Activated T-cell treated with anti-CD3 and anti-CD28 coated beads, Interleukin-2, amount 50 U/mL, for 72 hours (primary cell): ENCODE results near the gene SORBS2. TPM values are rescaled to one million over a fixed set of nuclear protein-coding genes. Genes with fewer than 3 reads are reported as not detected.

Experiments used
- ATAC-seq, 2 donors: fragments of 150-1000 bp; cut with Tn5 transposase; replicated peaks in 1 of 2; 2 replicates each; pipeline ENCODE4 v1.10.0; 2021; ENCODE audit warnings: moderate library complexity in 2 of 2, mild to moderate bottlenecking in 1 of 2
- DNase-seq, 2 donors: peaks; one replicate each; pipeline ENCODE4 v3.0.0; 2021 to 2022; ENCODE audit warnings: mixed read lengths in 1 of 2
- H3K27ac Mint-ChIP-seq: one replicate; pipeline ENCODE4 v1.8.0; 2022; ENCODE audit warnings: mild to moderate bottlenecking, moderate library complexity, mixed read lengths
- H3K27me3 Mint-ChIP-seq: one replicate; pipeline ENCODE4 v1.8.0; 2022; ENCODE audit warnings: low read depth, mixed read lengths
- H3K36me3 Mint-ChIP-seq, 2 donors: one replicate each; pipeline ENCODE4 v1.8.0; 2022; ENCODE audit warnings: mixed read lengths in 2 of 2, mild to moderate bottlenecking in 1 of 2; ENCODE audit not compliant: insufficient read depth in 2 of 2
- H3K4me1 Mint-ChIP-seq: one replicate; pipeline ENCODE4 v1.8.0; 2022; ENCODE audit warnings: low read depth, mixed read lengths
- H3K4me3 Mint-ChIP-seq, 2 donors: one replicate each; pipeline ENCODE4 v1.8.0; 2022; ENCODE audit warnings: mild to moderate bottlenecking in 2 of 2, mixed read lengths in 2 of 2, moderate library complexity in 2 of 2
- H3K9me3 Mint-ChIP-seq, 2 donors: one replicate each; pipeline ENCODE4 v1.8.0; 2022; ENCODE audit warnings: mixed read lengths in 2 of 2
- total RNA-seq, 2 donors: library from RNA; stranded (reverse); gene quantifications; one replicate each; pipeline ENCODE4 v1.2.3, GENCODE V29; 2022

The SORBS2 gene
- total RNA-seq, 2 donors from 2014 or later = 0.26 TPM; not detected in 1

DNA sequence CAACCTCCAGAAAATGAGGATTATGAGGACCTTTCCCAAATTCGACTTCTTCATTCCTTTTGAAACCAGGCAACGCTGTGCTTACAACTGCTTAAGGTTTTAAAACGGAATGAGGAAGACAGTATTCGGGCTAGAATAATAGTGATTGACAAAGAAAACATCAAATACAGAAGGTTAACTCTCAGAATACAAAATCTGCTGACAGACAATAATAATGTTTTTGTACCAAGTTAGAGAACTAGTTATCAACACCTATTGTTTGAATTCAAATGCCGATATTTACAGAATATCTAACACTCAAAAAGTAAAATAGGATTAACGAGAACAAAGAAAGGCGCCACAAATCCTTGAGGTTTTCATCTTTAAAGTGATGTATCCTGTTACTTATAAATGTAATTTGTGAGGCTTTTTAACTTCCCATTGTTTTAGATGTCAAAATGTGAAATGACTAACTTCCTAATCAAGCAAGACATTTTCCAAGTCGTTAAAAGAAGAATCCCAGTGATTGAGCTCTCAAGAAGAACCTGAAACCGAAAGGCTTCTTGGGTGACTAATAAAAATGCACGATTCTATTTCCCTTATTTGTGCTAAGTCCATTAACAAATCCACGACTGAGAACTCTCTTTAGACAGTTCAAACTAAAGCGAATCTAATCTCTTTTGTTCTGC is 118.3 kb downstream of the SORBS2 start:
- ATAC-seq (no peak), DNase-seq (no peak)
- no peaks in the 10 kb centered on the region for H3K36me3 Mint-ChIP-seq
- no peak overlapping the region for H3K4me3 Mint-ChIP-seq
- no peaks in the 10 kb centered on the region for H3K9me3 Mint-ChIP-seq
- H3K27me3 Mint-ChIP-seq = no peaks in the 10 kb centered on the region
- H3K4me1 Mint-ChIP-seq = no peaks in the 10 kb centered on the region
- no peak overlapping the region for H3K27ac Mint-ChIP-seq

DNA sequence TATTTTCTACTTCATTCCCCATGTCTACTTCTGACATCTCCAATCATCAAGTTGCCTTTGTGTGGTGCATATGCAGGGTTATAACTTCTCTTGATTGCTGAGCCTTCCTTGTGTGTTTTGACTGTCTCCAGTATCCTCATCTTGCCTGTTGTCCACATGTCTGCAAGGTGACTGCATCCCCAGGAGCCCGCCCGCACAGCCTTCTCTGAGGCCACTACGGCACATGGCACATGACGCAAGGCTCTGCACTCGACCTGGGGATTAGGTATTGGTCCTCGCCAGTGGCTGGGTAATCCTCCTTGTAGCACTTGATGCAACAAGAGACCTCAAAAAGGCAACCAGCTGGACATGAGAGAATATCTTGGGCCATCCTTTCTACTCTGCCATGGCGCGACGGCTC is 122.6 kb downstream of the SORBS2 start:
- H3K27ac Mint-ChIP-seq = no peak overlapping the region
- H3K36me3 Mint-ChIP-seq = no peaks in the 10 kb centered on the region
- no peaks in the 10 kb centered on the region for H3K9me3 Mint-ChIP-seq
- ATAC-seq (no peak), DNase-seq (no peak)
- no peaks in the 10 kb centered on the region for H3K4me1 Mint-ChIP-seq
- no peak overlapping the region for H3K4me3 Mint-ChIP-seq
- peaks cover 5% of the 10 kb centered on the region for H3K27me3 Mint-ChIP-seq

DNA sequence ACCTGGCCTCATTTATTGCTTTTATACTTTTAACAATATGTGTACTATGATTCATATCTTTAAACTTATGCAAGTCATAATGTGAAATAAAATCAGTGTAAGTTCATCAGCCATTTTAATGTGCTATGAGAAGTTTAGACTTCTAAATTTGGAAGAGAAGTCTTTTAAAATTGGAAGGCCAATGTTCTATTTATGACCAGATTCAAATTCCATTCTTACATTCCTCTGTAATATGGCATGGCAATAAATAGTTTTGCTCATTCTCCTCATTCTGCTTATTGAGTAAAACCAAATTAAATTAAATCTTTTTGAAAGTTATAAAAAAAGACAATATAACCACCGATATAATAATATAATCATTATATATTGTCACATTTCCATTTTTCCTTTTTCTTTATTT is 126.2 kb downstream of the SORBS2 start:
- Mint-ChIP-seq H3K27me3 (peaks cover 6% of the 10 kb centered on the region), H3K27ac (no peak overlapping the region), H3K36me3 (no peaks in the 10 kb centered on the region), H3K4me3 (no peak overlapping the region), H3K4me1 (no peaks in the 10 kb centered on the region), H3K9me3 (no peaks in the 10 kb centered on the region)
- ATAC-seq = no peak
- DNase-seq = no peak

DNA sequence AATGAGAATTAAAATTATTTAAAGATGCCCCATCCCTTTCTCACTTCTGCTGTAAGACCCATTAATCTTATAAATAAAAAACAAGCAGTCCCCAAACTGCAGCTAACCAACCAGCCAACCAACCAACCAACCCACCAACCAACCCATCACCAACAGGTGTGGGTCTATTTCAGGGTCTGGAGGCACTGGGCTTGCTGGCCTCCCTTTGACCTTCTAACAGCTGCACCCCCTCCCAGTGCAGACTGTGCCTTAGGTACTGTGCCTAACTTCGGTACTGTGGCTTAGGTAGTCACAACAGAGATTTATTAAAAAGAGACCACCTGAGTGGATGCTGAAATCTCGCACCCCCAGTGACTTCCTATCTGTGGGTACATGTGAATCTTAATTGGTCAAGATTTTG is 128.1 kb downstream of the SORBS2 start:
- no peak for DNase-seq
- no peak overlapping the region for H3K27ac Mint-ChIP-seq
- no peak for ATAC-seq
- H3K36me3 Mint-ChIP-seq = no peaks in the 10 kb centered on the region
- no peak overlapping the region for H3K4me3 Mint-ChIP-seq
- H3K27me3 Mint-ChIP-seq = peaks cover 11% of the 10 kb centered on the region
- no peaks in the 10 kb centered on the region for H3K4me1 Mint-ChIP-seq
- no peaks in the 10 kb centered on the region for H3K9me3 Mint-ChIP-seq

DNA sequence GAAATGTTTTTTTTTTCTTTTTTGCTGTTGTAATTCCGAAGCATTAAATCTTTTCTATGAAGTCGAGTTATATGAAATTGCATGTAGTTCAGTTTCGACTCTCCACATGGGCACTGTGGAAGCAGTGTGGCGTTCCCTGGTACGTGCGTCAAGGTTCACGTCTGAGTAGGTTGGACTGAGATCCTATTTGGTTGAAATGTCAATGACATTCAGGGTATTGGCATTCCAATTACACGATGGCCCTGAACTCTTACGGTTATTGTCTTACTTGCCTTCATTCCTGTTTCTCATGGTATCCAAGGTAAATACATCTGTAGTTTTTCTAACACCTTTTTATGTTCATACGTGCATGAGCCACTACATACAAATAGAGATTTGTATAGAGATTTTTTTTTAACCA is 128.8 kb downstream of the SORBS2 start:
- Mint-ChIP-seq H3K4me1 (no peaks in the 10 kb centered on the region), H3K4me3 (no peak overlapping the region), H3K27me3 (peaks cover 11% of the 10 kb centered on the region), H3K27ac (no peak overlapping the region), H3K36me3 (no peaks in the 10 kb centered on the region), H3K9me3 (no peaks in the 10 kb centered on the region)
- ATAC-seq (no peak), DNase-seq (no peak)

DNA sequence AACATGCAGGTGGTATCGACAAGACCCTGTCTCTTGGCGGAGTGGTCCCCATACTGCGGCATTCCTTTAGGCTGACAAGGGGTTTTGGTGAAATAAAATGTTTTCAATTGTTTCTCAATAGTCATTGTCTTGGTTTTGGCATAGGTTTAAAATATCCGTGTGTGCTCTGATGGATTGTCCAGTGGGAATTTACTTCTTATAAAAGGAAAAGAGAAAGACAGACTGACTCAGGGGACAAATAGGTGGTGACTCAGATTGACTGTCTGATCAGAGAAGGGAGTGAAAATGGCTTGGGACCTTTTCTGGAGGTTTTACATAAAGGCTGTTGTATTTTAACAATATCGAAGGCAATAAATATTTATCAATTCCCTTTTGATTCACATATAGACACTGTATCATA is 129.8 kb downstream of the SORBS2 start:
- peaks cover 6% of the 10 kb centered on the region for H3K27me3 Mint-ChIP-seq
- H3K4me1 Mint-ChIP-seq = no peaks in the 10 kb centered on the region
- DNase-seq (no peak), ATAC-seq (no peak)
- H3K36me3 Mint-ChIP-seq = no peaks in the 10 kb centered on the region
- H3K4me3 Mint-ChIP-seq = no peak overlapping the region
- no peaks in the 10 kb centered on the region for H3K9me3 Mint-ChIP-seq
- no peak overlapping the region for H3K27ac Mint-ChIP-seq

DNA sequence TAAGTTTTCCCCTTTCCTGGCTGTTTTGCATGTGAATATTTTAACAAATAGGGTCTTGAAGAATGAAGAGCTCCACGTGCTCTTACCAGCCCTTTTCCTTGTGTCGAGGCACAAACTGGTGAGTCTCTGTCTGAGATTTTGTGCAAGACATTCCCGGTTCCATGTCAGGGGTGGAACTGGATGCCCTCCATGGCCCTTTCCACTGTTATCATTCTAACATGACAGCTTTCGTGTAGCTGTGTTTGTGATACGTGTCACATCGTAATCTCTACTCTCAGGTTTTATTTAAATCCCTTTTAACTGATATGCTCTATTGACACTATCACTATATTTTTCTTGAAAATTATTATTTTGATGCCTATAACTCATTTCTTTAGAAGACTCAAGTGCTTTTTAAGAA is 130.4 kb downstream of the SORBS2 start:
- ATAC-seq (no peak), DNase-seq (no peak)
- Mint-ChIP-seq H3K4me3 (no peak overlapping the region), H3K36me3 (no peaks in the 10 kb centered on the region), H3K4me1 (no peaks in the 10 kb centered on the region), H3K9me3 (no peaks in the 10 kb centered on the region), H3K27me3 (peaks cover 6% of the 10 kb centered on the region), H3K27ac (no peak overlapping the region)

DNA sequence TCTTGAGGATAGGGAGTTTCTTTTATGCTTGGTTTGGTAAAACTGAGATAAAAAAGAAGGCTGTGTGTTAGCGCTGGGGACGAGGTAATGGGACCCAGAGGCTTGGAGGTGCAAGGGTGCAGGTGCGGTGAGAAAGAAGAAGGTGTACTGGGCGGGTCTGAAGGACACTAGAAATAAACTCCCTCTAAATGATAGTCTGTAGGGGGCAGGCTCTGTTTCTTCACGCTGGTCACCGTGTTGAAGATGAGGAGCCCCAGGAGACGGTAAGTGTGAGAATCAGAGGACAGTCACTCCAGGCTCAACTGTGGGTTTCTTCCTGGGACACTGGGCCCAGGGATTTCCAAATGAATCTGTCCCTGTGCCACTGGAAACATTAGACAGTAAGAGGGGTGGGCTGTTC is 131.4 kb downstream of the SORBS2 start:
- DNase-seq = no peak
- no peaks in the 10 kb centered on the region for H3K9me3 Mint-ChIP-seq
- no peaks in the 10 kb centered on the region for H3K36me3 Mint-ChIP-seq
- H3K4me1 Mint-ChIP-seq = no peaks in the 10 kb centered on the region
- no peak overlapping the region for H3K27ac Mint-ChIP-seq
- no peak for ATAC-seq
- H3K27me3 Mint-ChIP-seq = peaks cover 6% of the 10 kb centered on the region
- H3K4me3 Mint-ChIP-seq = no peak overlapping the region

DNA sequence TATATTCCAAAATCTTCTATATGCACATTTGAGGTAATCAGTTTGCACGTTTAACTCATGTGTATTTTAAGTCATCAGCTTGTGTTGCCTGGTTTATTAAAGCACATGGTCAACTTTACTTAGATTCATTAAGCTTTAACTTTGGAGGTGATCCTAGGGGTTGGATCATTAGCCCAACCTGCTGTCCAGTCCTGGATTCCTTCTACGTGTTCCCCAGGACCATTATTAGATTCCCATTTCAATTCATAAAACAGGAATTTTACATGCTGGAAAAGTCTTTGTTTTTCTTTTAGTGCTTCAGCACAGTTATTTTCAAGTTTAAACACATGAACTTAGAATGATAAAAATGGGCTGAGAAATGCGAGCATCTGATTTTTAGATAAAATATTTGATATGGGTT is 132.5 kb downstream of the SORBS2 start:
- no peaks in the 10 kb centered on the region for H3K9me3 Mint-ChIP-seq
- ATAC-seq = no peak
- no peak overlapping the region for H3K27ac Mint-ChIP-seq
- H3K36me3 Mint-ChIP-seq = no peaks in the 10 kb centered on the region
- H3K4me3 Mint-ChIP-seq = no peak overlapping the region
- no peaks in the 10 kb centered on the region for H3K4me1 Mint-ChIP-seq
- peaks cover 7% of the 10 kb centered on the region for H3K27me3 Mint-ChIP-seq
- no peak for DNase-seq

DNA sequence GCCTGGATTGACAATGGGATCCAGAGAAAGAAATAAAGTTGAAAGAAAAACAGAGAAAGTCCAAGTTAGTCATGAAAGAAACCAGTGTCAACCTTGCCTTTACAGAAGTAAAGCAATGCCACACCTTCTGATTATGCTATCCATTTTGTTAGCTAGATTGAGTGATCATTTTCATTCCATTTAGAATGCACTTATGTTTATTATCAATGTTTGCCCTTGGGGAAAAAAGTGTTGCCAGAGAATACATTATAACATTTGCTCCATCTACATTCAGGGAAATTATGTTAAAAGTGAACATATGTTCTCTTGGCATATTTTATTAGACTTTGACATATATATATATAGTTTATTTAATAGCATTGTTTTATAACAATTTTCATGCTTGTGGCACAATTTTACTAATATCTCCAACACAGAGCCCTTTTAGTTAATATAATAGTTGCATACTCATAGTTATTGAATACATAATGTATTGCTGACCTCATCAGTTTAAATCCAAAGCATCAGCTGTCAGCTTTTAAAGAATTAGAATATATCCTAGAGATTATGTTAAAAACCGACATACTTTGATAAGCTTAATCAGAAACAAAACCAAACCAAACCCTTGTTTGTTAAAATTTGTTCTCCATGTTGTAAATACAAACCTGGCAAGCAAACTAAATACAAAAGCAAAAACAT is 134.2 kb downstream of the SORBS2 start:
- DNase-seq = no peak
- Mint-ChIP-seq H3K9me3 (no peaks in the 10 kb centered on the region), H3K27me3 (peaks cover 17% of the 10 kb centered on the region)

DNA sequence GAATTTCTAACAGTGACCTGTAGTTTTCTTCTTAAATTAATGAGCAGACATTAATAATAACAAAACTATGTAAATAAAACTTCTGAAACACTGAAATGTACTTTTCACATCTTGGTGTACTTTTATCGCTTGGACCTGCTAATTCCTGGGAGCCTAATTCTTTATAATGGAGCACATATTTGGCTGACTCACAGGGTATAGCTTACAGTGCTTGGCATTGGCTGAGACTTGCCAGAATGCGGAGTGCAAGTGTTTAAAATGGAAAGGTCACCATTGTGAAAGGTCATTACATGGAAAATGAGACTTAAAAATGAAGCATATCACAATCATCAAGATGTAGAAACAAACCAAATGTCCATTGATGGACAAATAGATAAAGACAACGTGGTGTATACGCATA is 139.4 kb downstream of the SORBS2 start:
- H3K9me3 Mint-ChIP-seq = no peaks in the 10 kb centered on the region
- peaks cover 11% of the 10 kb centered on the region for H3K27me3 Mint-ChIP-seq
- no peak overlapping the region for H3K27ac Mint-ChIP-seq
- DNase-seq (no peak), ATAC-seq (no peak)
- H3K4me1 Mint-ChIP-seq = no peaks in the 10 kb centered on the region
- H3K4me3 Mint-ChIP-seq = no peak overlapping the region
- H3K36me3 Mint-ChIP-seq = no peaks in the 10 kb centered on the region

More for the DNA sequence above, 134.2 kb downstream of the SORBS2 start:
- H3K27ac Mint-ChIP-seq = no peak overlapping the region
- no peak for ATAC-seq
- no peak overlapping the region for H3K4me3 Mint-ChIP-seq
- no peaks in the 10 kb centered on the region for H3K36me3 Mint-ChIP-seq
- H3K4me1 Mint-ChIP-seq = no peaks in the 10 kb centered on the region

DNA sequence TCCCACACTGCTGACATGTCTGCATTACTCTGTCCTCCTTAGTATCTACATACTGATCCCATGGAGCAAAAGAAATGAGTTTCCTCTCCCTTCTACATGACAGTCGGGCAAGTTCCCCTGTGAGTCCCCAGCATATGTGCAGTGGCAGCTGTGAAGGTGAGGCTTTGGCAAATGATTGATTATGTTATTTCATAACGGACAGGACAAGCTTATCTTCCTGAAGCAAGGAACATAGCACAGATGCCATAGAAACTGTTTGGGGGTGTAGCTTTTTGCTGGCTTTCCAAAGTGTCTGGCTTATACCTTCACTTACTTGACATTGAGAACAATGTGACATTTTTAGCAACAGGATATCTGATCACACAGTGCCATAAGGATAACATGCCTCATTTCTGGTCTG is 139.8 kb downstream of the SORBS2 start:
- Mint-ChIP-seq H3K27ac (no peak overlapping the region), H3K36me3 (no peaks in the 10 kb centered on the region), H3K9me3 (no peaks in the 10 kb centered on the region), H3K4me3 (no peak overlapping the region), H3K27me3 (peaks cover 11% of the 10 kb centered on the region), H3K4me1 (no peaks in the 10 kb centered on the region)
- ATAC-seq (no peak), DNase-seq (no peak)

DNA sequence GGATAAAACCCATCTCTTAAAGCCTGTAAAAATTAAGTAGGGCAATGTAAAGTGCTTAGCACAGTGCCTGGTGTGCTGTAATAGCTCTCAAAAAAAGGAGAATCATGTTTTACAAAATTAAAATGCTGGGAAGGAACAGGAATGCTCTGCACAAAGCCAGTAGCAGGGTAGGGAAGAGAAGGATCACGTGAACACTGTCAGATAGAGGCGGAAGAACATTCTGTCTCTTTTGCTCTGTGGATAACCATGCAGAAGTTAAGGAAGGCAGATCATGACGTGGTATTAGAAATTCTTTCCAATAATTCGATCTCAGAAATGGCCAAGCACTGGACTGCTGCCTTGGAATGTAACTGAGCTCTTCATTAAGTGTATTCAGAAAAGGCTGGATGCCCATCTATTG is 140.5 kb downstream of the SORBS2 start:
- Mint-ChIP-seq H3K36me3 (no peaks in the 10 kb centered on the region), H3K4me1 (no peaks in the 10 kb centered on the region), H3K27me3 (peaks cover 16% of the 10 kb centered on the region), H3K4me3 (no peak overlapping the region), H3K9me3 (no peaks in the 10 kb centered on the region), H3K27ac (no peak overlapping the region)
- no peak for DNase-seq
- ATAC-seq = no peak

DNA sequence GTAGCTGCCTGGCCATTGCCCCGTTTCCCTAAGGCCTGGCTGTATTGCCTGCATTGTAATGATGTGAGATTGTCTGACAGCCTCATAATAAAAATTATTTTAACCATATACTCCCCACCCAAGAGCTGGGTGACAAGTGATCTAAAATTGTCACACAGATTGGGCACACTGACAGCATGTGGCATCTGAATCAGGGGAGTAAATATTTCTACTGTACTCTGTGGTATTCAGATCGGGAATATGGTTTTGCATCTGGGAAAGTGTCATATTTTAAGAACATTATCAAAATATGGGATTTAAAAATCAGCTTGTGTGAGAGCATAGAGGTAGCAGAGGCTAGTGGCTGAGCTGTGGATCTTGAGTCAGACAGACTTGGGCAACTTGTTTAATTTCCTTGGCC is 140.9 kb downstream of the SORBS2 start:
- H3K4me1 Mint-ChIP-seq = no peaks in the 10 kb centered on the region

More for the DNA sequence above, 140.9 kb downstream of the SORBS2 start:
- Mint-ChIP-seq H3K27ac (no peak overlapping the region), H3K27me3 (peaks cover 18% of the 10 kb centered on the region), H3K36me3 (no peaks in the 10 kb centered on the region), H3K9me3 (no peaks in the 10 kb centered on the region), H3K4me3 (no peak overlapping the region)
- DNase-seq (no peak), ATAC-seq (no peak)
